Measurements from ENCODE around the gene FCHSD1.
A peak's percentile ranks its signal among the peaks of the same experiment; 100 is the strongest.

GRCh38 chr5:141618804-141619554, 32.2 kb downstream of the FCHSD1 start, which contains the start of gene DIAPH1:
- TF ChIP-seq, protein P1, sequence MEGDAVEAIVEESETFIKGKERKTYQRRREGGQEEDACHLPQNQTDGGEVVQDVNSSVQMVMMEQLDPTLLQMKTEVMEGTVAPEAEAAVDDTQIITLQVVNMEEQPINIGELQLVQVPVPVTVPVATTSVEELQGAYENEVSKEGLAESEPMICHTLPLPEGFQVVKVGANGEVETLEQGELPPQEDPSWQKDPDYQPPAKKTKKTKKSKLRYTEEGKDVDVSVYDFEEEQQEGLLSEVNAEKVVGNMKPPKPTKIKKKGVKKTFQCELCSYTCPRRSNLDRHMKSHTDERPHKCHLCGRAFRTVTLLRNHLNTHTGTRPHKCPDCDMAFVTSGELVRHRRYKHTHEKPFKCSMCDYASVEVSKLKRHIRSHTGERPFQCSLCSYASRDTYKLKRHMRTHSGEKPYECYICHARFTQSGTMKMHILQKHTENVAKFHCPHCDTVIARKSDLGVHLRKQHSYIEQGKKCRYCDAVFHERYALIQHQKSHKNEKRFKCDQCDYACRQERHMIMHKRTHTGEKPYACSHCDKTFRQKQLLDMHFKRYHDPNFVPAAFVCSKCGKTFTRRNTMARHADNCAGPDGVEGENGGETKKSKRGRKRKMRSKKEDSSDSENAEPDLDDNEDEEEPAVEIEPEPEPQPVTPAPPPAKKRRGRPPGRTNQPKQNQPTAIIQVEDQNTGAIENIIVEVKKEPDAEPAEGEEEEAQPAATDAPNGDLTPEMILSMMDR (conservative IDR thresholded peaks at IDR 0.05 in 1 of 2, IDR thresholded peaks at IDR 0.05 in 1 of 2; ENCODE audit: extremely low read depth in 1 of 2, insufficient read depth in 1 of 2, low read depth in 1 of 2, low read length in 2 of 2) = peak; percentile 77 to 100
- no peak for TF ChIP-seq EZH2 (IDR thresholded peaks at IDR 0.05; ENCODE audit: borderline replicate concordance, low read length)

Data from mammary epithelial cell (primary cell).